Occipital lobe (tissue), 2 donors: Measurements from ENCODE around the gene CAMP. TPM values are rescaled to one million over a fixed set of nuclear protein-coding genes. Genes with fewer than 3 reads are reported as not detected.
"Not testable (repeated sequence)": the region's sequence is repeated elsewhere in the genome, so short reads cannot be mapped to it uniquely, and the experiment has no call there.

Source experiments
- DNase-seq: peaks from one replicate; lab custom pipeline; 2025; lab: John Stamatoyannopoulos, UW
- total RNA-seq: library from RNA; depleted of rRNA; stranded (reverse); fragments of >200 nt; gene quantifications from one replicate; pipeline ENCODE4 v1.2.3, GENCODE V29; 2014

The CAMP gene
- total RNA-seq: not detected

GRCh38 chr3:48222616-48223513 is at the start of gene CAMP:
TSS of gene CAMP (plus strand) at chr3:48223495. CDS start at chr3:48223512, 17 bp downstream.
- DNase-seq: peak; percentile 20

GRCh38 chr3:48178072-48178471 is 45.2 kb upstream of the CAMP start:
- DNase-seq: no peak

GRCh38 chr3:48180021-48180420 is 43.3 kb upstream of the CAMP start:
- no peak for DNase-seq

- DNase-seq: no peak
These were observed 42.6 kb upstream of the CAMP start for GRCh38 chr3:48180531-48181253.

GRCh38 chr3:48184299-48184698 is 39.0 kb upstream of the CAMP start:
- no peak for DNase-seq

- no peak for DNase-seq
These were observed 38.2 kb upstream of the CAMP start for GRCh38 chr3:48185129-48185528.

- no peak for DNase-seq
These were observed 36.5 kb upstream of the CAMP start for GRCh38 chr3:48186631-48187300.

- no peak for DNase-seq
These were observed 36.1 kb upstream of the CAMP start for GRCh38 chr3:48187301-48187578.

- peak; percentile 42 for DNase-seq
These were observed 35.6 kb upstream of the CAMP start for GRCh38 chr3:48187579-48188265.

- peak; percentile 94 for DNase-seq
These were observed 34.8 kb upstream of the CAMP start, which contains the start of gene CDC25A for GRCh38 chr3:48188266-48189201. TSS of gene CDC25A (minus strand) at chr3:48188417. CDS start at chr3:48187947, 470 bp downstream.

GRCh38 chr3:48189321-48189720 is 34.0 kb upstream of the CAMP start:
- no peak for DNase-seq

- no peak for DNase-seq
These were observed 32.4 kb upstream of the CAMP start for GRCh38 chr3:48190911-48191310.

GRCh38 chr3:48194446-48195071 is 28.7 kb upstream of the CAMP start:
- no peak for DNase-seq

- DNase-seq: no peak
These were observed 26.7 kb upstream of the CAMP start for GRCh38 chr3:48196611-48197010.

GRCh38 chr3:48199117-48199516 is 24.2 kb upstream of the CAMP start:
- DNase-seq: no peak

GRCh38 chr3:48202632-48203031 is 20.7 kb upstream of the CAMP start:
- no peak for DNase-seq

- DNase-seq: no peak
These were observed 15.2 kb upstream of the CAMP start for GRCh38 chr3:48208076-48208475.

- no peak for DNase-seq
These were observed 13.8 kb upstream of the CAMP start for GRCh38 chr3:48209445-48209844.

- DNase-seq: not testable (repeated sequence)
These were observed 12.8 kb upstream of the CAMP start for GRCh38 chr3:48210534-48210933.

GRCh38 chr3:48211776-48212175 is 11.5 kb upstream of the CAMP start:
- not testable (repeated sequence) for DNase-seq
